GM19239 (cell line): Measurements from ENCODE around the gene SEPTIN6.

ENCODE experiments used
- DNase-seq: peaks from one replicate; pipeline ENCODE4 v3.0.0; 2011; ENCODE audit warnings: low spot score; ENCODE audit not compliant: insufficient read length
- FAIRE-seq: peaks from 2 replicates; lab custom pipeline; 2011; peaks lifted over from hg19 to GRCh38; lab: Jason Lieb, UNC

The SEPTIN6 gene

GRCh38 chrX:119693040-119693995, at the start of gene SEPTIN6:
Gene SEPTIN6 (minus strand): TSS chrX:119693168. CDS start chrX:119693105, 63 bp downstream.
- DNase-seq (peak; percentile 36), FAIRE-seq (peak; percentile 99)

- DNase-seq (no peak), FAIRE-seq (no peak)
These were observed 45.8 kb upstream of the SEPTIN6 start for GRCh38 chrX:119738742-119739141.

GRCh38 chrX:119736206-119736764, 43.3 kb upstream of the SEPTIN6 start:
- DNase-seq: no peak
- FAIRE-seq: no peak

GRCh38 chrX:119735467-119735866, 42.5 kb upstream of the SEPTIN6 start:
- DNase-seq: no peak
- no peak for FAIRE-seq

- FAIRE-seq (no peak), DNase-seq (no peak)
These were observed 42.0 kb upstream of the SEPTIN6 start for GRCh38 chrX:119734897-119735339.

GRCh38 chrX:119729408-119730201, 36.6 kb upstream of the SEPTIN6 start:
- FAIRE-seq (peak; percentile 90), DNase-seq (peak; percentile 32)

GRCh38 chrX:119728487-119728886, 35.5 kb upstream of the SEPTIN6 start:
- DNase-seq (no peak), FAIRE-seq (no peak)

- DNase-seq: no peak
- FAIRE-seq: no peak
These were observed 34.1 kb upstream of the SEPTIN6 start for GRCh38 chrX:119726900-119727555.

GRCh38 chrX:119721926-119722325, 29.0 kb upstream of the SEPTIN6 start:
- DNase-seq (no peak), FAIRE-seq (no peak)

- FAIRE-seq: no peak
- DNase-seq: no peak
These were observed 28.5 kb upstream of the SEPTIN6 start for GRCh38 chrX:119721487-119721886.

GRCh38 chrX:119709630-119710029, 16.7 kb upstream of the SEPTIN6 start:
- FAIRE-seq (no peak), DNase-seq (no peak)

- DNase-seq (no peak), FAIRE-seq (peak; percentile 40)
These were observed 16.0 kb upstream of the SEPTIN6 start for GRCh38 chrX:119708936-119709335.

GRCh38 chrX:119706616-119707015, 13.6 kb upstream of the SEPTIN6 start:
- DNase-seq: no peak
- FAIRE-seq: peak; percentile 89

- DNase-seq: no peak
- peak; percentile 99 for FAIRE-seq
These were observed 5.9 kb upstream of the SEPTIN6 start for GRCh38 chrX:119698845-119699244.

- FAIRE-seq: peak; percentile 90
- DNase-seq: no peak
These were observed 3.4 kb upstream of the SEPTIN6 start for GRCh38 chrX:119696251-119696890.

GRCh38 chrX:119695535-119696050, 2.6 kb upstream of the SEPTIN6 start:
- peak; percentile 98 for FAIRE-seq
- no peak for DNase-seq

GRCh38 chrX:119694601-119695534, 1.9 kb upstream of the SEPTIN6 start:
- peak; percentile 4 for FAIRE-seq
- no peak for DNase-seq

- DNase-seq: no peak
- no peak for FAIRE-seq
These were observed 1.1 kb upstream of the SEPTIN6 start for GRCh38 chrX:119693996-119694451.
